Measurements from ENCODE around the gene RAB44.

RAB44 gene

GRCh38 chr6:36737043-36737785, 39.6 kb downstream of the RAB44 start:
- Histone ChIP-seq H3K4me1 (ENCODE audit: control insufficient read depth, insufficient read depth, low read length) (peaks cover 13% of the 10 kb centered on the region), H3K9me3 (ENCODE audit: control insufficient read depth, insufficient read depth, low read depth, low read length) (no peaks in the 10 kb centered on the region), H3K36me3 (ENCODE audit: control insufficient read depth, insufficient read depth, low read length) (no peaks in the 10 kb centered on the region), H3K27me3 (ENCODE audit: control insufficient read depth, insufficient read depth, low read length) (0 out of 2 replicates have a peak, but pooled peaks cover 4% of the 10 kb centered on the region), H3K9ac (ENCODE audit: low read length) (no peak overlapping the region), H3K27ac (ENCODE audit: low read depth, low read length) (no peak overlapping the region), H3K4me3 (ENCODE audit: low read depth, low read length) (no peak overlapping the region)

- Histone ChIP-seq H3K36me3 (ENCODE audit: control insufficient read depth, insufficient read depth, low read length) (no peaks in the 10 kb centered on the region), H3K4me3 (ENCODE audit: low read depth, low read length) (no peak overlapping the region), H3K27ac (ENCODE audit: low read depth, low read length) (no peak overlapping the region), H3K27me3 (ENCODE audit: control insufficient read depth, insufficient read depth, low read length) (0 out of 2 replicates have a peak, but pooled peaks cover 4% of the 10 kb centered on the region), H3K9me3 (ENCODE audit: control insufficient read depth, insufficient read depth, low read depth, low read length) (no peaks in the 10 kb centered on the region), H3K9ac (ENCODE audit: low read length) (no peak overlapping the region), H3K4me1 (ENCODE audit: control insufficient read depth, insufficient read depth, low read length) (peaks cover 13% of the 10 kb centered on the region)
Measured at GRCh38 chr6:36738108-36738507, 40.5 kb downstream of the RAB44 start.

- H3K4me3 ChIP-seq (ENCODE audit: low read depth, low read length): no peak overlapping the region
- H3K4me1 ChIP-seq (ENCODE audit: control insufficient read depth, insufficient read depth, low read length): peaks cover 7% of the 10 kb centered on the region
- H3K9me3 ChIP-seq (ENCODE audit: control insufficient read depth, insufficient read depth, low read depth, low read length): no peaks in the 10 kb centered on the region
- no peaks in the 10 kb centered on the region for H3K36me3 ChIP-seq (ENCODE audit: control insufficient read depth, insufficient read depth, low read length)
- H3K27ac ChIP-seq (ENCODE audit: low read depth, low read length): no peak overlapping the region
- no peak overlapping the region for H3K9ac ChIP-seq (ENCODE audit: low read length)
- 0 out of 2 replicates have a peak, but pooled peaks cover under 1% of the 10 kb centered on the region for H3K27me3 ChIP-seq (ENCODE audit: control insufficient read depth, insufficient read depth, low read length)
Measured at GRCh38 chr6:36739947-36740817, 42.6 kb downstream of the RAB44 start.

- Histone ChIP-seq H3K36me3 (ENCODE audit: control insufficient read depth, insufficient read depth, low read length) (no peaks in the 10 kb centered on the region), H3K4me3 (ENCODE audit: low read depth, low read length) (no peak overlapping the region), H3K27ac (ENCODE audit: low read depth, low read length) (no peak overlapping the region), H3K27me3 (ENCODE audit: control insufficient read depth, insufficient read depth, low read length) (no peaks in the 10 kb centered on the region), H3K9me3 (ENCODE audit: control insufficient read depth, insufficient read depth, low read depth, low read length) (no peaks in the 10 kb centered on the region), H3K9ac (ENCODE audit: low read length) (no peak overlapping the region), H3K4me1 (ENCODE audit: control insufficient read depth, insufficient read depth, low read length) (peaks cover under 1% of the 10 kb centered on the region; the same call in 1 of the 2 replicates)
Measured at GRCh38 chr6:36740818-36741179, 43.2 kb downstream of the RAB44 start.

GRCh38 chr6:36742146-36742545, 44.5 kb downstream of the RAB44 start:
- Histone ChIP-seq H3K27ac (ENCODE audit: low read depth, low read length) (no peak overlapping the region), H3K9me3 (ENCODE audit: control insufficient read depth, insufficient read depth, low read depth, low read length) (no peaks in the 10 kb centered on the region), H3K4me1 (ENCODE audit: control insufficient read depth, insufficient read depth, low read length) (no peaks in the 10 kb centered on the region; the same call in 1 of the 2 replicates), H3K9ac (ENCODE audit: low read length) (no peak overlapping the region), H3K36me3 (ENCODE audit: control insufficient read depth, insufficient read depth, low read length) (no peaks in the 10 kb centered on the region), H3K27me3 (ENCODE audit: control insufficient read depth, insufficient read depth, low read length) (no peaks in the 10 kb centered on the region), H3K4me3 (ENCODE audit: low read depth, low read length) (no peak overlapping the region)

- Histone ChIP-seq H3K9me3 (ENCODE audit: control insufficient read depth, insufficient read depth, low read depth, low read length) (no peaks in the 10 kb centered on the region), H3K9ac (ENCODE audit: low read length) (no peak overlapping the region)
Measured at GRCh38 chr6:36743032-36743431, 45.4 kb downstream of the RAB44 start.

GRCh38 chr6:36743538-36744303, 46.1 kb downstream of the RAB44 start:
- no peaks in the 10 kb centered on the region for H3K27me3 ChIP-seq (ENCODE audit: control insufficient read depth, insufficient read depth, low read length)
- no peak overlapping the region for H3K27ac ChIP-seq (ENCODE audit: low read depth, low read length)
- H3K4me1 ChIP-seq (ENCODE audit: control insufficient read depth, insufficient read depth, low read length): no peaks in the 10 kb centered on the region; the same call in 1 of the 2 replicates
- H3K4me3 ChIP-seq (ENCODE audit: low read depth, low read length): no peak overlapping the region
- no peak overlapping the region for H3K9ac ChIP-seq (ENCODE audit: low read length)
- no peaks in the 10 kb centered on the region for H3K36me3 ChIP-seq (ENCODE audit: control insufficient read depth, insufficient read depth, low read length)
- H3K9me3 ChIP-seq (ENCODE audit: control insufficient read depth, insufficient read depth, low read depth, low read length): peaks cover 3% of the 10 kb centered on the region; the same call in 1 of the 2 replicates

More at GRCh38 chr6:36743032-36743431, 45.4 kb downstream of the RAB44 start:
- Histone ChIP-seq H3K4me1 (ENCODE audit: control insufficient read depth, insufficient read depth, low read length) (no peaks in the 10 kb centered on the region; the same call in 1 of the 2 replicates), H3K4me3 (ENCODE audit: low read depth, low read length) (no peak overlapping the region), H3K27me3 (ENCODE audit: control insufficient read depth, insufficient read depth, low read length) (no peaks in the 10 kb centered on the region), H3K36me3 (ENCODE audit: control insufficient read depth, insufficient read depth, low read length) (no peaks in the 10 kb centered on the region), H3K27ac (ENCODE audit: low read depth, low read length) (no peak overlapping the region)

GRCh38 chr6:36744304-36744673, 46.7 kb downstream of the RAB44 start:
- Histone ChIP-seq H3K9ac (ENCODE audit: low read length) (no peak overlapping the region), H3K36me3 (ENCODE audit: control insufficient read depth, insufficient read depth, low read length) (no peaks in the 10 kb centered on the region), H3K4me3 (ENCODE audit: low read depth, low read length) (no peak overlapping the region), H3K27ac (ENCODE audit: low read depth, low read length) (no peak overlapping the region), H3K27me3 (ENCODE audit: control insufficient read depth, insufficient read depth, low read length) (no peaks in the 10 kb centered on the region), H3K4me1 (ENCODE audit: control insufficient read depth, insufficient read depth, low read length) (no peaks in the 10 kb centered on the region; the same call in 1 of the 2 replicates), H3K9me3 (ENCODE audit: control insufficient read depth, insufficient read depth, low read depth, low read length) (peaks cover 6% of the 10 kb centered on the region; the same call in 1 of the 2 replicates)

- no peak overlapping the region for H3K4me3 ChIP-seq (ENCODE audit: low read depth, low read length)
- H3K9ac ChIP-seq (ENCODE audit: low read length): no peak overlapping the region
- no peak overlapping the region for H3K27ac ChIP-seq (ENCODE audit: low read depth, low read length)
- no peaks in the 10 kb centered on the region for H3K36me3 ChIP-seq (ENCODE audit: control insufficient read depth, insufficient read depth, low read length)
- peaks cover 9% of the 10 kb centered on the region; the same call in 1 of the 2 replicates for H3K9me3 ChIP-seq (ENCODE audit: control insufficient read depth, insufficient read depth, low read depth, low read length)
- no peaks in the 10 kb centered on the region for H3K27me3 ChIP-seq (ENCODE audit: control insufficient read depth, insufficient read depth, low read length)
- no peaks in the 10 kb centered on the region; the same call in 1 of the 2 replicates for H3K4me1 ChIP-seq (ENCODE audit: control insufficient read depth, insufficient read depth, low read length)
Measured at GRCh38 chr6:36745283-36745682, 47.7 kb downstream of the RAB44 start.

GRCh38 chr6:36745836-36746235, 48.2 kb downstream of the RAB44 start:
- H3K27me3 ChIP-seq (ENCODE audit: control insufficient read depth, insufficient read depth, low read length): no peaks in the 10 kb centered on the region
- H3K4me1 ChIP-seq (ENCODE audit: control insufficient read depth, insufficient read depth, low read length): no peaks in the 10 kb centered on the region; the same call in 1 of the 2 replicates
- no peak overlapping the region for H3K27ac ChIP-seq (ENCODE audit: low read depth, low read length)
- H3K9me3 ChIP-seq (ENCODE audit: control insufficient read depth, insufficient read depth, low read depth, low read length): peaks cover 11% of the 10 kb centered on the region; the same call in 1 of the 2 replicates
- no peak overlapping the region for H3K4me3 ChIP-seq (ENCODE audit: low read depth, low read length)
- H3K9ac ChIP-seq (ENCODE audit: low read length): no peak overlapping the region
- H3K36me3 ChIP-seq (ENCODE audit: control insufficient read depth, insufficient read depth, low read length): no peaks in the 10 kb centered on the region

Data from HUES6 (cell line).